Heart left ventricle (tissue), 16 donors: ENCODE measurements around the gene PICALM. TPM values are rescaled to one million over a fixed set of nuclear protein-coding genes. Genes with fewer than 3 reads are reported as not detected.
A peak's percentile ranks its signal among the peaks of the same experiment; 100 is the strongest.

Experiments
- ATAC-seq, 4 donors: fragments of 200-7000 bp; cut with Tn5 transposase; one replicate each; pipeline ENCODE4 v1.9.1; 2020 to 2022; ENCODE audit warnings: moderate library complexity in 4 of 4, mild to moderate bottlenecking in 3 of 4, moderate number of reproducible peaks in 1 of 4
- DNase-seq, 5 donors: peaks; one replicate each; pipeline ENCODE4 v3.0.0-alpha.2; 2020
- H3K27ac ChIP-seq, 12 donors: fragments of 200-600 bp; sonication (generic) in 4 of 12; one replicate each; pipeline versions ENCODE4 v1.5.0 to v1.8.0; 2016 to 2022; ENCODE audit warnings: mild to moderate bottlenecking in 2 of 12
- H3K27me3 ChIP-seq, 9 donors: fragments of 200-600 bp; sonication (generic) in 2 of 9; one replicate each; pipeline versions ENCODE4 v1.5.1 to v1.8.0; 2016 to 2022; ENCODE audit warnings: mild to moderate bottlenecking in 3 of 9
- H3K36me3 ChIP-seq, 9 donors: fragments of 200-600 bp; sonication (generic) in 2 of 9; one replicate each; pipeline versions ENCODE4 v1.5.0 to v1.8.0; 2018 to 2022; ENCODE audit warnings: mild to moderate bottlenecking in 2 of 9
- H3K4me1 ChIP-seq, 12 donors: fragments of 200-600 bp; sonication (generic) in 4 of 12; one replicate each; pipeline versions ENCODE4 v1.5.0 to v1.8.0; 2016 to 2022; ENCODE audit warnings: mild to moderate bottlenecking in 3 of 12
- H3K4me3 ChIP-seq, 12 donors: fragments of 200-600 bp; sonication (generic) in 4 of 12; one replicate each; pipeline versions ENCODE4 v1.5.0 to v1.8.0; 2017 to 2022; ENCODE audit warnings: mild to moderate bottlenecking in 9 of 12, moderate library complexity in 4 of 12
- H3K9me3 ChIP-seq, 12 donors: fragments of 200-600 bp; sonication (generic) in 4 of 12; one replicate each; pipeline versions ENCODE4 v1.5.0 to v1.8.0; 2016 to 2022; ENCODE audit warnings: mild to moderate bottlenecking in 1 of 12
- POLR2A ChIP-seq, 2 donors: fragments of 450-650 bp; IDR thresholded peaks; one replicate each; pipeline ENCODE4 v1.6.1; 2017; ENCODE audit warnings: antibody characterized with exemption in 2 of 2, mild to moderate bottlenecking in 2 of 2, moderate library complexity in 2 of 2
- WGBS, 4 donors: extraction: QIAGEN DNeasy Blood & Tissue Kit in 2 of 4; methylation state at CpG; one replicate each; pipeline versions ENCODE4 v1.1.5 to v1.1.7; 2013 to 2018; 5-methylcytosine and 5-hydroxymethylcytosine counted together
- intact Hi-C, 10 donors: fragments of 100-400 bp; cut with DNase I; formaldehyde crosslinking; loops; one replicate each; pipeline versions ENCODE4 v1.11.1 to v1.14.2; 2022
- polyA plus RNA-seq, 2 donors: library from polyadenylated mRNA; stranded (reverse); fragments of 200-250 nt; gene quantifications; one replicate each; pipeline ENCODE4 v1.2.3, GENCODE V29; 2013
- total RNA-seq, 9 donors: library from RNA; depleted of rRNA in 2 of 9; stranded (reverse); fragments of >200 nt in 2 of 9; fragmentation: NEBNext Ultra II Directional in 3 of 9; extraction: Animal tissue kit (Norgen Biotek cat#: 25700) in 3 of 9; gene quantifications; one replicate each; pipeline versions ENCODE4 v1.1.0 to v1.2.4, GENCODE V29; 2016 to 2023
- TF ChIP-seq, protein P1 (sequence below), 12 donors: fragments of 200-600 bp; sonication (generic) in 4 of 12; IDR thresholded peaks; one replicate each; pipeline versions ENCODE4 v1.5.0 to v1.8.0; 2018 to 2022; ENCODE audit warnings: antibody characterized with exemption in 12 of 12, mild to moderate bottlenecking in 5 of 12
- donor health status: ischemic (EF 13 %, LVEDD 7.1; RV severe dilation, severe dysfunction).
- donor health status: healthy with polysubstance abuse.
- donor health status: DM: no; HTN: yes; CAD: no.
- donor health status: DM: no; HTN: no; CAD: no.
- donor health status: ischemic (EF 25% LVEDD 6.9; RV normal size, moderate dysfunction).
- donor health status: ischemic (EF 25% LVEDD 5.7; RV mildly dilated, moderate dysfunction).
- donor health status: healthy.
- donor health status: DM: yes; HTN: yes; CAD: no.
- donor health status: ischemic (EF 35%, LVEDD 5.7; RV mildly dilated, moderate dysfunction).
- donor health status: nonischemic (EF 11% LVEDD 7.7; RV severe dilation, severe dysfunction).
- donor health status: DM: yes; HTN: yes; CAD: no.
- donor health status: PGD.
- donor health status: ischemic (EF 29% LVEDD 5.4; RV normal size, mild dysfunction).
- donor health status: nonischemic (EF 23%, LVEDD 6.1; RV moderate dilation, normal function).

PICALM gene
- total and polyA plus RNA-seq, 11 donors, result 36.1 to 207 (median 171) TPM

DNA sequence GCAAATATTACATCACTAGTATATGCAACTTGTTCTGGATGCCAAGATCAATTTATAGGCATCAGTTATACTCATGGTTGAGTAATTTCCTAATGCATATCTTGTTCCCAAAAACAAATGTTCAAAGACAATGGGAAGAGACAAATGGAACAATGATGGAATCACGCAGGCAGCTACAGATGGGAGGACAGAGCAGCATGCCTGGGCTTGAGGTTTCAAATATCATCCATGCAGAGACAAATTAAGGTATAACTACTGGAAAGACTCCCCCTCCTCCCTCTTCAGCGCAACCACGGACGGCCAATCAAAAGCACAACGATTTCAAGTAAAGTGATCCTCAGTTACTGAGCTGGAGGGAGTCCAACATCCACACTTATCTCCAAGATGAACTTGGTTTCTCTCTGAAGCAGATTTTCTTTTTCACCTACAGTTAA, 106.9 kb downstream of the PICALM start:
- peaks cover 0 to 25% (median 9%) of the 10 kb centered on the region in 12 donors for H3K4me1 ChIP-seq
- intact Hi-C loops, result loop anchor here in 1 of 10 donors (5.0 kb wide), 1 partner anchor 35 kb away; no protein-coding TSS in a partner anchor
- H3K36me3 ChIP-seq, result peaks cover 0 to 98% (median 87%) of the 10 kb centered on the region in 9 donors
- no peak overlapping the region for H3K4me3 ChIP-seq
- no peaks in the 10 kb centered on the region for H3K9me3 ChIP-seq
- DNase-seq, result no peak
- no peaks in the 10 kb centered on the region for H3K27me3 ChIP-seq
- peak in 1 of 4 donors; percentile 27 for ATAC-seq
- no peak overlapping the region for H3K27ac ChIP-seq
- 42 to 49% (median 45%) methylated on average over 5 of the region's 5 CpGs for WGBS, 4 donors
- TF ChIP-seq, protein P1, sequence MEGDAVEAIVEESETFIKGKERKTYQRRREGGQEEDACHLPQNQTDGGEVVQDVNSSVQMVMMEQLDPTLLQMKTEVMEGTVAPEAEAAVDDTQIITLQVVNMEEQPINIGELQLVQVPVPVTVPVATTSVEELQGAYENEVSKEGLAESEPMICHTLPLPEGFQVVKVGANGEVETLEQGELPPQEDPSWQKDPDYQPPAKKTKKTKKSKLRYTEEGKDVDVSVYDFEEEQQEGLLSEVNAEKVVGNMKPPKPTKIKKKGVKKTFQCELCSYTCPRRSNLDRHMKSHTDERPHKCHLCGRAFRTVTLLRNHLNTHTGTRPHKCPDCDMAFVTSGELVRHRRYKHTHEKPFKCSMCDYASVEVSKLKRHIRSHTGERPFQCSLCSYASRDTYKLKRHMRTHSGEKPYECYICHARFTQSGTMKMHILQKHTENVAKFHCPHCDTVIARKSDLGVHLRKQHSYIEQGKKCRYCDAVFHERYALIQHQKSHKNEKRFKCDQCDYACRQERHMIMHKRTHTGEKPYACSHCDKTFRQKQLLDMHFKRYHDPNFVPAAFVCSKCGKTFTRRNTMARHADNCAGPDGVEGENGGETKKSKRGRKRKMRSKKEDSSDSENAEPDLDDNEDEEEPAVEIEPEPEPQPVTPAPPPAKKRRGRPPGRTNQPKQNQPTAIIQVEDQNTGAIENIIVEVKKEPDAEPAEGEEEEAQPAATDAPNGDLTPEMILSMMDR (IDR thresholded peaks at IDR 0.05), result no peak
- no peak for TF ChIP-seq POLR2A (IDR thresholded peaks at IDR 0.05)

DNA sequence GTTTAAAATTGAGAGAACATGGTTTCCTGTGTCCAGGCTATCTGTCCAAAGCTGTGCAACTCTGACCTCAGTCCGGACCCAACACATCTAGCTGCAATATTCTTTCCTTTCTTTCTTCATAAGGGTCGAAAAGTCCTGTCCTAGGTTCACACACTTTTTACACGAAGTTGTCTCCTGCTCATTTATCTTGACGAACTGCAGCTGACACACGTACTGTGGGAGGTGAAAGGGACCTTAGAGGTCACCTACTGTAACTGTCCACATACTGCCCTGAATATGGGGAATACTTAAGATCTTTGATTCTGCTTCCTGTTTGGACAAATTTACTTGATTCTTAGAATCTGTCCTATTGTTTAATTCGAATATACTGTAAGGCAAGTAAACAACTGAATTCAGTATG, 107.8 kb downstream of the PICALM start:
- H3K27ac ChIP-seq, result no peak overlapping the region
- peak in 1 of 4 donors; percentile 44 for ATAC-seq
- 38 to 45% (median 44%) methylated on average over 6 of the region's 6 CpGs for WGBS, 4 donors
- peaks cover 0 to 98% (median 87%) of the 10 kb centered on the region in 9 donors for H3K36me3 ChIP-seq
- intact Hi-C loops, result loop anchor here in 1 of 10 donors (5.0 kb wide), 1 partner anchor 36 kb away; no protein-coding TSS in a partner anchor
- DNase-seq, result no peak
- H3K4me1 ChIP-seq, result peaks cover 0 to 31% (median 10%) of the 10 kb centered on the region in 12 donors
- TF ChIP-seq POLR2A (IDR thresholded peaks at IDR 0.05), result no peak
- TF ChIP-seq, protein P1 (IDR thresholded peaks at IDR 0.05), result no peak
- H3K27me3 ChIP-seq, result no peaks in the 10 kb centered on the region
- no peaks in the 10 kb centered on the region for H3K9me3 ChIP-seq
- no peak overlapping the region for H3K4me3 ChIP-seq

DNA sequence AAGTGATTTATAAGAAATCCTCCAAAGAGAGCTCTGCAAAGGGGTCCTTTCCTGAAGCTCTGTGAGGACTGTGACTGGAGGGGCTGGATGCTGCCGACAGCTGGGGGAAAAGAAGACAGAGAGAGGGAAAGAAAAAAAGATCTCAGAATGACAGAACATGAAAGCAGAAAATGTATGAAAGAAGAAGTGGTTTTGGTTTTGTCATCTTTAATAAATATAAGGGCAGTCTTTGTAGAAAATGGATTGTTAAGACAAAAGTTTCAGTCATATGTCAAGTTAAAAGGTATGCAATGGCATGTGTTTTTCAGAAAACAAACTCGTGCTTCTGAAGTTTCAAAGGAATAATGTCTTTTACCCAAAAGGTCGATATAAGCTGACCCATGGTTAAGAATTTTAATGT, 108.2 kb downstream of the PICALM start:
- no peak for DNase-seq
- peaks cover 0 to 98% (median 87%) of the 10 kb centered on the region in 9 donors for H3K36me3 ChIP-seq
- H3K4me3 ChIP-seq, result no peak overlapping the region
- no peak overlapping the region for H3K27ac ChIP-seq
- peaks cover 0 to 36% (median 13%) of the 10 kb centered on the region in 12 donors for H3K4me1 ChIP-seq
- TF ChIP-seq POLR2A (IDR thresholded peaks at IDR 0.05), result no peak
- TF ChIP-seq, protein P1 (IDR thresholded peaks at IDR 0.05), result no peak
- ATAC-seq, result no peak
- no peaks in the 10 kb centered on the region for H3K27me3 ChIP-seq
- no peaks in the 10 kb centered on the region for H3K9me3 ChIP-seq
- WGBS, 4 donors, result 76 to 80% (median 78%) methylated on average over 3 of the region's 3 CpGs
- intact Hi-C loops, result loop anchor here in 1 of 10 donors (5.0 kb wide), 1 partner anchor 37 kb away; no protein-coding TSS in a partner anchor

DNA sequence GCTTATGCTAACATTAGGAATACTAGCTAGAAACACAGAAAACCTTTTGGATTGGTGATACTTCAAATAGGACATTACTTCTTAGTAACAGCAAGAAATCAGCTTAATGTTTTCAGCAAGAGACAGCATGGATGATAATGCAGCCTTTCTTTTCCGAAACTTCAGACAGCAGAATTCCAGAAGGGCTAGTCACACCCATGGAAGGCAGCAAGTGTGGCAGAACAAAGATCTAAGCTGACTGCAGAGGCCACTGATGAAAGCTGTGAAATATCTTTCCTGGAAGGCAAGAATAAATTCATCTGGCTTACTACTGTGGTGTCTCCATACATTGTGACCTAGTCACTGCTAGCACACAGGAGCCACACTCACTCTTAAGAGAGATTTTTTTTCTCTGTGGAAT, 113.4 kb downstream of the PICALM start:
- TF ChIP-seq POLR2A (IDR thresholded peaks at IDR 0.05), result no peak
- TF ChIP-seq, protein P1 (IDR thresholded peaks at IDR 0.05), result no peak
- Histone ChIP-seq H3K27ac (peak overlapping the region in 8 of 12 donors; percentile 7 to 77 (median 54)), H3K4me3 (no peak overlapping the region), H3K9me3 (peaks cover 0 to 11% (median 0%) of the 10 kb centered on the region in 12 donors), H3K4me1 (peaks cover 0 to 38% (median 15%) of the 10 kb centered on the region in 12 donors), H3K36me3 (peaks cover 0 to 65% (median 56%) of the 10 kb centered on the region in 9 donors), H3K27me3 (no peaks in the 10 kb centered on the region)
- DNase-seq, result no peak
- WGBS, 4 donors, result 25 to 72% (median 52%) methylated on average over 1 of the region's 1 CpG
- ATAC-seq, result peak; percentile 23 to 65 (median 48)
- intact Hi-C loops, result no loop called here
